Activated gamma-delta T cell (primary cell): ENCODE results near the gene STX18.
"Not testable (repeated sequence)": the region's sequence is repeated elsewhere in the genome, so short reads cannot be mapped to it uniquely, and the experiment has no call there.

Source experiments
- DNase-seq: peaks from one replicate; lab custom pipeline; 2025; lab: John Stamatoyannopoulos, UW

The STX18 gene

GRCh38 chr4:4479366-4479765 lies 62.5 kb downstream of the STX18 start:
- DNase-seq, result no peak

GRCh38 chr4:4477796-4478195 lies 64.1 kb downstream of the STX18 start:
- no peak for DNase-seq

DNA sequence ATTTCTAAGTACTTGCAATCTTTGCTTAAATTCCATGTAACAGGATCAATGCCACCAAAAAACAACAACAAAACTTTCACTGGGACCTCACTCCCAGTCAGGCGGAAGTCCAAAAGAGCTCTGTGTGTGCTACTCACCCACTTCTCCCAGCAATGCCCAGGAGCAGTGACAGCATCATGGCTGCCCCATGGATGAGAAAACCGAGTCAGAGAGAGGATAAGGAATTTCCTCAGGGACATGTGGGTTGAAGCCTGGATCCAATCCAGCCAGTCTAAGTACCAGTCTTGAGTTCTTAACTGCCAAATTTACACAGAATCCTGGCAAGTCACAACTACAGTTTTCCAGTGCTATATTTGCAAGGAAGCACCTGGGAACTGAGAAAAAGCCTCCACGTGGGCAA lies 64.5 kb downstream of the STX18 start:
- no peak for DNase-seq

- no peak for DNase-seq
Observed at GRCh38 chr4:4474476-4474875, 67.4 kb downstream of the STX18 start.

DNA sequence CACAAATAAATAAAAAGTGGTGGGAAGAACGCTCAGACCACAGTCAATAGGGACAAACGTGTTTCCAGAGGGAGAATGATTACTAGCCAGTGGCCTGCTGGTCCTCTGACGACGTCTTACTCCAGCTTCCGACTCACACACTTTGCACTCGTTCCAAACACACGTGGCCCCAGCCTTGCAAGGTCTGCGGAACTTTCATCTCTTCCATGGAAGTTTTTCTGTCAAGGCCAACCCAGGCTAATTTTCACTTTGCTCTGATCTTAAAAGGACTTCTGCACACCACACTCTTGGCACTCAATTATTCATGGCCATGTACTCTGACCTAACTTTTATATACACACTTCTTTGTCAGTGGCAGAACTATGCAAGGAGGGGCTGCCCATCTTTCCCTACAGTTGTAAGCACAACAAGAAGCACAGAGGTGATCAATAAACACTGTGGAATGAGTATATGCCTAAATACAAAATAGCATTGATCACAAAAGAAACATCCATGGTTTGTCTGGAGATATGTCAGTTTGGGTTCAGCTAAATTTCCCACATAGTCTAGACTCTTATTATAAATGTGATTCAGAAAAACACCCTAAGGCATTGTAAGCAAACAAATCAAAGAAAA lies 69.4 kb downstream of the STX18 start:
- no peak for DNase-seq

GRCh38 chr4:4471195-4471594 lies 70.7 kb downstream of the STX18 start:
- no peak for DNase-seq

DNA sequence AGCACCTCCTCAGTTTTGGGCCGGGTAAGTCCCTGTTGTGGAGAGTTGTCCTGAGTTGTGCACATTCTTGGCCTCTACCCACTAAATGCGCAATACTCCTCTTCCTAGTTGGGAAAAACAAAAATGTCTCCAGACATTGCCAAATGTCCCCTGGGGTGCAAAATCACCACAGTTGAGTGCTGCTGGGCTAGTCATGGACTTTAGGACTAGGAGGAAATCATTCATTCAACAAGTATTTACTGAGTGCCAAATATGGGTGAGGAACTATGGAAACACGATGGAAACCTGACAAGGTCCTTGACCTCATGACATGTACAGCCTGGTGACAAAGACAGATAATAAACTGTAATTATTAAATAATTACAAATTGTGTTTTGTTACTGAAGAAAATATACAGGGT lies 71.6 kb downstream of the STX18 start:
- no peak for DNase-seq

DNA sequence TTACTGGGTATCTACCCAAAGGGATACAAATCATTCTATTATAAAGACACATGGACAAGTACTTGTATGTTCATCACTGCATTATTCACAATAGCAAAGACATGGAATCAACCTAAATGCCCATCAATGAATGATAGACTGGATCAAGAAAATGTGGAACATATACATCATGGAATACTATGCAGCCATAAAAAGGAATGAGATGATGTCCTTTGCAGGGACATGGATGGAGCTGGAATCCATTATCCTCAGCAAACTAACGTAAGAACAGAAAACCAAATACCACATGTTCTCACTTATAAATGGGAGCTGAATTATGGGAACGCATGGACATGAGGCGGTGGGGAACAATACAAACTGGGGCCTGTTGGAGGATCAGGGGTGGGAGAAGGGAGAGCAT lies 76.6 kb downstream of the STX18 start:
- DNase-seq, result not testable (repeated sequence)

GRCh38 chr4:4462970-4463369 lies 78.9 kb downstream of the STX18 start:
- no peak for DNase-seq

- peak; percentile 49 for DNase-seq
Observed at GRCh38 chr4:4461850-4462249, 80.0 kb downstream of the STX18 start.

DNA sequence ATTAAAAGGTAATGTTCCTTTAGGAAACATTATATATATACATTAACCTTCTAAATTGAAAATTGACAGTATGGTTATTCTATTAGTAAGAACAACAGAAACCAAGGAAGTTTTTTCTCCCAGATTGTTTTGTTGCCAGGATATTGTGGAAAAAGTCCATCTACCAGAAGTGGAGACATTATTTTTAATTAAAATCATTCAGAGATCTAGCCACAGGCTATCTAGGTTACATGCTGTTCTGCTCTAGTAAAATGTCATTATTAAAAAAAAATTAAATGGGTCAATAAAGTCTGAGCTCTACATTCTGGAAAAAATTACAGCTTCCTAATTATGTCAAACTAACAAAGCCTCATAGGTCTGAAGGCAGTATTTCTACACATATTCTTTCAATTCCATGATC lies 80.7 kb downstream of the STX18 start:
- no peak for DNase-seq

GRCh38 chr4:4460759-4461158 lies 81.1 kb downstream of the STX18 start:
- no peak for DNase-seq

- DNase-seq, result no peak
Observed at GRCh38 chr4:4459181-4459580, 82.7 kb downstream of the STX18 start.

GRCh38 chr4:4457803-4458553 lies 83.9 kb downstream of the STX18 start:
- no peak for DNase-seq

- DNase-seq, result no peak
Observed at GRCh38 chr4:4456816-4457578, 84.9 kb downstream of the STX18 start.

DNA sequence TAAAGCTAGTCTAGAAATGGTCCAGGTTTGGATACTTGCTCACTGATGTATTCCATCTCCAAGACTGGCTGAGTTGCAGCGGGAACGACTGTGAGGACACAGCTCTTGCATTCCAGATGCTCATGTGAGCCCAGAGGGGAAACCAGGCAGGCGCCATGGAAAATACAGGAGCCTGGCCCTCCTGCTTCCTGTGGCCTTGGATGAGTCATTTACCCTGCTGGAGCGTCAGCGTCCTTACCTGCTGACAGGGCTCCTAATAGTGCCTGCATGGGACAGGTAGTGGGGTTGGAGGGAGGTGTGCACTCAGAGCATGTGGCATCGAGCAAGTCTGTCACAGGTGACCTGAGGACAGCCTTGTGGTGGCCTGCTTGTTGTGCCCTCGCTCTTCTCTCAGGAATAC lies 85.5 kb downstream of the STX18 start:
- no peak for DNase-seq

- no peak for DNase-seq
Observed at GRCh38 chr4:4455210-4455865, 86.5 kb downstream of the STX18 start.

GRCh38 chr4:4446434-4446833 lies 95.4 kb downstream of the STX18 start:
- DNase-seq, result no peak

GRCh38 chr4:4443821-4444220 lies 98.0 kb downstream of the STX18 start:
- no peak for DNase-seq

GRCh38 chr4:4440333-4441061 lies 101.4 kb downstream of the STX18 start:
- no peak for DNase-seq

GRCh38 chr4:4439782-4440181 lies 102.1 kb downstream of the STX18 start:
- DNase-seq, result no peak

DNA sequence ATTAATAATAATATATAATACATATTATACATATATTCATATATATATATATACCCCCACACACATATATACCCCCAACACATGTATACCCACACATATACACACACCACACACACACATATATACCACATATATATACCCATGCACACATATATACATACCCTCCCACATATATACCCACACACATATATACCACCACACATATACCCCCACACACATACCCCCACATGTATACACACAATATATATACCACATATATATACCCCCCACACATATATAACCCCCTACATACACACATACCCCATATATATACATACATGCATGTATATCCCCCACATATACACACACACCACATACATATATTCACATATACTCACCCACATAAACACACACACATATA lies 103.0 kb downstream of the STX18 start:
- DNase-seq, result no peak
